Measurements from ENCODE around the gene ADAM12. TPM values are rescaled to one million over a fixed set of nuclear protein-coding genes. Genes with fewer than 3 reads are reported as not detected.

The ADAM12 gene
- total and polyA plus RNA-seq, 9 of the 15 experiments (the other 6 are each of a cell fraction or from before 2014, with no cell fraction given), result not detected

- peak; percentile 58 to 60 for TF ChIP-seq RAD21 (CRISPR knock-in tag; conservative IDR thresholded peaks at IDR 0.05 in 1 of 2, IDR thresholded peaks at IDR 0.05 in 1 of 2)
These were observed 227.2 kb downstream of the ADAM12 start (continued) for GRCh38 chr10:126160971-126161630.

GRCh38 chr10:126160571-126160970, 227.7 kb downstream of the ADAM12 start:
- Histone ChIP-seq H3K9me3 (replicated peaks; ENCODE audit: control insufficient read depth, insufficient read depth, low read depth, low read length) (no peaks in the 10 kb centered on the region), H2AFZ (ENCODE audit: low read depth, low read length) (no peak overlapping the region), H3K36me3 (ENCODE audit: control insufficient read depth, insufficient read depth, low read length) (no peaks in the 10 kb centered on the region), H3K9me1 (ENCODE audit: control insufficient read depth, insufficient read depth, low read length) (no peaks in the 10 kb centered on the region), H3K4me3 (no peak overlapping the region), H4K20me1 (replicated peaks; ENCODE audit: control insufficient read depth, insufficient read depth, low read length) (no peaks in the 10 kb centered on the region), H3K27me3 (ENCODE audit: control insufficient read depth in 2 of 2, insufficient read depth in 2 of 2, low read length in 2 of 2) (no peaks in the 10 kb centered on the region; a peak in 1 of 5 replicates), H3K27ac (ENCODE audit: extremely low read depth, low read depth, low read length) (no peak overlapping the region), H3K79me2 (ENCODE audit: control insufficient read depth, insufficient read depth, low read length) (no peaks in the 10 kb centered on the region), H3K4me2 (ENCODE audit: insufficient read depth, low read length) (no peak overlapping the region), H3K4me1 (replicated peaks in 1 of 2; ENCODE audit: control insufficient read depth in 2 of 2, insufficient read depth in 2 of 2, low read length in 2 of 2) (no peaks in the 10 kb centered on the region), H3K9ac (ENCODE audit: insufficient read depth in 1 of 2, low read depth in 2 of 2, low read length in 2 of 2) (no peak overlapping the region)
- in situ Hi-C loops (cut with MboI), result no loop called here
- DNase-seq (ENCODE audit: extremely low read depth in 1 of 4, low spot score in 3 of 4) (no peak), FAIRE-seq (no peak), ATAC-seq (no peak)
- intact Hi-C loops (cut with micrococcal nuclease), result loop anchor here (2.0 to 10.0 kb wide), 4 partner anchors 144 to 584 kb away; no protein-coding TSS in a partner anchor
- TF ChIP-seq SOX6 (IDR thresholded peaks at IDR 0.05) (no peak), PBX2 (CRISPR knock-in tag; IDR thresholded peaks at IDR 0.05; ENCODE audit: low read depth) (no peak), PBX2 (tag; conservative IDR thresholded peaks at IDR 0.05; ENCODE audit: low read depth) (no peak), ZNF764 (CRISPR knock-in tag; IDR thresholded peaks at IDR 0.05; ENCODE audit: low read depth) (no peak), TEAD2 (tag; IDR thresholded peaks at IDR 0.05) (no peak), KLF16 (IDR thresholded peaks at IDR 0.05) (no peak), ZFP30 (CRISPR knock-in tag; IDR thresholded peaks at IDR 0.05; ENCODE audit: borderline replicate concordance) (no peak), THRA (IDR thresholded peaks at IDR 0.05) (no peak)
- BruUV-seq (replicated peaks), result no TSS peak
- 5% methylated on average over 4 of the region's 5 CpGs for WGBS (ENCODE audit: insufficient coverage, low coverage, missing lambda C conversion rate)
- ChIA-PET CTCF (ENCODE audit: low intra/inter-chr PET ratio) (no interaction called here), POLR2A (no interaction called here)

Measured in K562 (cell line).